ENCODE measurements around the gene MASP2. TPM values are rescaled to one million over a fixed set of nuclear protein-coding genes. Genes with fewer than 3 reads are reported as not detected.
A peak's percentile ranks its signal among the peaks of the same experiment; 100 is the strongest.

MASP2 gene
- total RNA-seq, 2 experiments from 2014 or later = not detected

DNA sequence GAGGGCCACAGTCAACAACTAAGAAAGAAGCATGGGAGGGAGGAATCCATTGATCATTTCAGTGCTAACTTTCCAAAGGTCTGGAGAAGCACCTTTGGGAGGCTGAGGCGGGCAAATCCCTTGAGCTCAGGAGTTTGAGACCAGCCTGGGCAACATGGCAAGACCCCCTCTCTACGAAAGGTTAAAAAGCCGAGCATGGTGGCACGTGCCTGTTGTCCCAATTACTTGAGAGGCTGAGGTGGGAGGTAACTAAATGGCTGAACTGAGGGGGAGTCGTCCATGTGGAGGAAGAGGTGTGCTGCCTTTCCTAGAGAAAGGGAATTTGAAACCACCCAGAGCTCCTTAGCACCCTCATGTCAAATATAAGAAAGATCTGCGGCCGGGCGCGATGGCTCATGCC, 16.2 kb downstream of the MASP2 start:
- H3K4me3 Mint-ChIP-seq = no peak overlapping the region
- CTCF ChIA-PET = interaction anchor here (1.3 kb wide), 1 partner anchor 7 kb away, joined by 5 read pairs; no protein-coding TSS in a partner anchor
- ATAC-seq (no peak), DNase-seq (no peak)
- intact Hi-C loops (cut with micrococcal nuclease) = no loop called here
- H3K27me3 Mint-ChIP-seq = no peaks in the 10 kb centered on the region
- peaks cover 2% of the 10 kb centered on the region for H3K4me1 Mint-ChIP-seq (ENCODE audit: low read depth)
- TF ChIP-seq, protein P1, sequence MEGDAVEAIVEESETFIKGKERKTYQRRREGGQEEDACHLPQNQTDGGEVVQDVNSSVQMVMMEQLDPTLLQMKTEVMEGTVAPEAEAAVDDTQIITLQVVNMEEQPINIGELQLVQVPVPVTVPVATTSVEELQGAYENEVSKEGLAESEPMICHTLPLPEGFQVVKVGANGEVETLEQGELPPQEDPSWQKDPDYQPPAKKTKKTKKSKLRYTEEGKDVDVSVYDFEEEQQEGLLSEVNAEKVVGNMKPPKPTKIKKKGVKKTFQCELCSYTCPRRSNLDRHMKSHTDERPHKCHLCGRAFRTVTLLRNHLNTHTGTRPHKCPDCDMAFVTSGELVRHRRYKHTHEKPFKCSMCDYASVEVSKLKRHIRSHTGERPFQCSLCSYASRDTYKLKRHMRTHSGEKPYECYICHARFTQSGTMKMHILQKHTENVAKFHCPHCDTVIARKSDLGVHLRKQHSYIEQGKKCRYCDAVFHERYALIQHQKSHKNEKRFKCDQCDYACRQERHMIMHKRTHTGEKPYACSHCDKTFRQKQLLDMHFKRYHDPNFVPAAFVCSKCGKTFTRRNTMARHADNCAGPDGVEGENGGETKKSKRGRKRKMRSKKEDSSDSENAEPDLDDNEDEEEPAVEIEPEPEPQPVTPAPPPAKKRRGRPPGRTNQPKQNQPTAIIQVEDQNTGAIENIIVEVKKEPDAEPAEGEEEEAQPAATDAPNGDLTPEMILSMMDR (IDR thresholded peaks at IDR 0.05) = no peak
- H3K36me3 Mint-ChIP-seq (ENCODE audit: low read depth) = peaks cover 7% of the 10 kb centered on the region
- POLR2A ChIA-PET = interaction anchor here (1.1 kb wide), 2 partner anchors 23 kb away, joined by 3 to 4 read pairs; no protein-coding TSS in a partner anchor
- H3K9me3 Mint-ChIP-seq = no peaks in the 10 kb centered on the region
- no peak overlapping the region for H3K27ac Mint-ChIP-seq

DNA sequence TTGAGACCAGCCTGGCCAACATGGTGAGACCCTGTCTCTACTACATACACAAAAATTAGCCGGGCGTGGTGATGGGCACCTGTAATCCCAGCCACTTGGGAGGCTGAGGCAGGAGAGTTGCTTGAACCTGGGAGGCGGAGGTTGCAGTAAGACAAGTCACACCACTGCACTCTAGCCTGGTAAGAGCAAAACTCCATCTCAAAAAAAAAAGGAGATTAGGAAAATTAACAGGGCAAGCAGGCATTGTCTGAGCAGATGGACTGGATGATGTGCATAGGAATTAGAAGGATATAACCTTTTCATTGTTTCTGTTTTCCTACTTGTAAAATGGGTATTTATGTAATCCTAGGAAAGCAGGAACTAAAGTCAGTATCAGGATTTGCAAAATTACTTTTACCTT, 19.0 kb downstream of the MASP2 start:
- no peaks in the 10 kb centered on the region for H3K9me3 Mint-ChIP-seq
- no peak overlapping the region for H3K4me3 Mint-ChIP-seq
- ChIA-PET CTCF (interaction anchor here (1.6 kb wide), 1 partner anchor 9 kb away, joined by 16 read pairs; no protein-coding TSS in a partner anchor), POLR2A (no interaction called here)
- H3K27me3 Mint-ChIP-seq = no peaks in the 10 kb centered on the region
- TF ChIP-seq, protein P1 (IDR thresholded peaks at IDR 0.05) = no peak
- no peak for DNase-seq
- ATAC-seq = no peak
- H3K4me1 Mint-ChIP-seq (ENCODE audit: low read depth) = peaks cover 14% of the 10 kb centered on the region
- peaks cover 26% of the 10 kb centered on the region for H3K36me3 Mint-ChIP-seq (ENCODE audit: low read depth)
- intact Hi-C loops (cut with micrococcal nuclease) = no loop called here
- no peak overlapping the region for H3K27ac Mint-ChIP-seq

DNA sequence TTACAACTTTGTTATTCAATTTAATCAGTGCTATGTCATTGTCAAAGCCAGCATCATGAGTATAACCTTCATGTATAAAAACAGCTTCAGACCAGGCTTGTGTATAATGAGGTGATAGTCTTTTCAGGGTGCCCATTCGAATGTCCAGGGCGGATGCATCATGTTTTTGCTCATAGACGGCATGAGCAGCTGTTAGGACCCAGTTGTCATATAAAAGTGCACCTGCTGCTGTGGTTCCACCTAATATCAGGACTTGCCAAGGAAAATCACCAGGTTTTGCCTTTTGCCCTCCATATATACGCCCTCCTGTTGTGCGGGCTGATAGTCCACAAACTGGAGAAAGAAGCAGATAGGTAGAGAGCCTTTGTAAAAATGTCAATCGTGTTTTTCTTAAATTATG, 19.7 kb downstream of the MASP2 start:
- no peak overlapping the region for H3K4me3 Mint-ChIP-seq
- H3K4me1 Mint-ChIP-seq (ENCODE audit: low read depth) = peaks cover 16% of the 10 kb centered on the region
- DNase-seq = no peak

DNA sequence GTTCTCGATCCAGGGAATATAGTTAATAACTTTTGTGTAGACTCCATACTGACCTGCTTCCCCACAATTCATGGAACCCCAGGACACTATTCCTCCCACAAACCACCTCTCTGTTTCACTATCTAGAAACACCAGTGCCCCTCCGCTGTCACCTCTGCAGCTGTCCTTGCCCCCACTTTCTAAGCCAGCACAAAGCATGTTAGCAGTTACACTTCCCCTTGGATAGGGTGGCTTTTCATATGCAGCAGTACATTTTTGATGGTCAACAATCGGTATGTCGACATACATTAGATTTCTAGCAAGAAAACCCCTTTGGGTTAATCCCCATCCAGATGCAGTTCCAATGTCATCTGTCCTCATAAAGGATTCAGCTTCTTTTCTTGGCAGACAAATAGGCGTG, 20.1 kb downstream of the MASP2 start:
- TF ChIP-seq, protein P1 (IDR thresholded peaks at IDR 0.05) = no peak
- Mint-ChIP-seq H3K4me1 (ENCODE audit: low read depth) (peaks cover 17% of the 10 kb centered on the region), H3K36me3 (ENCODE audit: low read depth) (peaks cover 35% of the 10 kb centered on the region), H3K9me3 (no peaks in the 10 kb centered on the region), H3K4me3 (no peak overlapping the region), H3K27ac (peak overlapping the region; percentile 9), H3K27me3 (no peaks in the 10 kb centered on the region)
- DNase-seq (no peak), ATAC-seq (no peak)
- ChIA-PET POLR2A (interaction anchor here (0.5 to 1.1 kb wide), 3 partner anchors 11 to 264 kb away, joined by 3 to 5 read pairs (median 3); partner anchors contain the start of gene TARDBP), CTCF (interaction anchor here (1.6 kb wide), 1 partner anchor 10 kb away, joined by 16 read pairs; no protein-coding TSS in a partner anchor)
- intact Hi-C loops (cut with micrococcal nuclease) = no loop called here

More for the DNA sequence above, 19.7 kb downstream of the MASP2 start:
- Mint-ChIP-seq H3K27ac (no peak overlapping the region), H3K36me3 (ENCODE audit: low read depth) (peaks cover 31% of the 10 kb centered on the region), H3K9me3 (no peaks in the 10 kb centered on the region), H3K27me3 (no peaks in the 10 kb centered on the region)
- ChIA-PET POLR2A (interaction anchor here (0.5 to 1.1 kb wide), 3 partner anchors 10 to 264 kb away, joined by 3 to 5 read pairs (median 3); partner anchors contain the start of gene TARDBP), CTCF (interaction anchor here (1.6 kb wide), 1 partner anchor 10 kb away, joined by 16 read pairs; no protein-coding TSS in a partner anchor)
- intact Hi-C loops (cut with micrococcal nuclease) = no loop called here
- TF ChIP-seq, protein P1 (IDR thresholded peaks at IDR 0.05) = no peak
- ATAC-seq = no peak

DNA sequence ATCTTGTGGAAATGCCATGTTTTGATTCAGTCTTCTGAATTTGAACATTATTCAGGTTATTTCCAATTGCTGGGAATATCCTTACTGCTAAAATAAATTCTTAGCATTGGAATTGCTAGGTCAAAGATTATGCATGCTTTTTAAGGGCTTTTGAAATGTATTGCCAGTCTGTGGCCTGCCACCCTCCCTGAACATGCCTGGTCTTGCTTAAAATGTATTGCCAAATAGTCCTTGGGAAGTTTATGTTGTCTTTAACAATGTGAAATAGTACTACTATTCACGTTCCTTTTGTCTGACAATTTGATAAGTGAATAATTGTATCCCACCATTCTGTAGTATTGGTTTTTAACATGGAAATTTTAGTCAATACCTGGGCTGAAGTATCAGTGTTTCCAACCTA, 21.0 kb downstream of the MASP2 start:
- peaks cover 18% of the 10 kb centered on the region for H3K4me1 Mint-ChIP-seq (ENCODE audit: low read depth)
- peaks cover 41% of the 10 kb centered on the region for H3K36me3 Mint-ChIP-seq (ENCODE audit: low read depth)
- no peak overlapping the region for H3K4me3 Mint-ChIP-seq

More for the DNA sequence above, 21.0 kb downstream of the MASP2 start:
- CTCF ChIA-PET = interaction anchor here (2.4 kb wide), 1 partner anchor 11 kb away, joined by 21 read pairs; no protein-coding TSS in a partner anchor
- POLR2A ChIA-PET = no interaction called here
- no peaks in the 10 kb centered on the region for H3K27me3 Mint-ChIP-seq
- intact Hi-C loops (cut with micrococcal nuclease) = no loop called here
- DNase-seq (no peak), ATAC-seq (no peak)
- H3K27ac Mint-ChIP-seq = peak overlapping the region; percentile 75
- TF ChIP-seq, protein P1 (IDR thresholded peaks at IDR 0.05) = no peak
- no peaks in the 10 kb centered on the region for H3K9me3 Mint-ChIP-seq
